Inflammatory macrophage (primary cell): ENCODE measurements around the gene AQP10.
"Not testable (repeated sequence)": the region's sequence is repeated elsewhere in the genome, so short reads cannot be mapped to it uniquely, and the experiment has no call there.

Source experiments
- DNase-seq, 2 donors: peaks; one replicate each; pipeline ENCODE4 v3.0.0-alpha.2; 2020 to 2022

Gene AQP10

GRCh38 chr1:154346276-154346917, 25.5 kb downstream of the AQP10 start:
- peak in 1 of 2 donors; percentile 9 for DNase-seq

GRCh38 chr1:154347961-154348360, 27.1 kb downstream of the AQP10 start:
- DNase-seq = no peak

GRCh38 chr1:154348429-154349076, 27.7 kb downstream of the AQP10 start:
- DNase-seq = no peak

- DNase-seq = no peak
Measured at GRCh38 chr1:154349121-154349520, 28.2 kb downstream of the AQP10 start.

GRCh38 chr1:154350383-154350782, 29.5 kb downstream of the AQP10 start:
- no peak for DNase-seq

GRCh38 chr1:154351363-154352068, 30.6 kb downstream of the AQP10 start:
- no peak for DNase-seq

- no peak for DNase-seq
Measured at GRCh38 chr1:154352245-154352580, 31.3 kb downstream of the AQP10 start.

GRCh38 chr1:154352581-154353459, 31.9 kb downstream of the AQP10 start:
- peak; percentile 27 to 56 for DNase-seq

- DNase-seq = peak; percentile 79 to 83
Measured at GRCh38 chr1:154353460-154353904, 32.6 kb downstream of the AQP10 start.

GRCh38 chr1:154353966-154354365, 33.1 kb downstream of the AQP10 start:
- no peak for DNase-seq

- DNase-seq = no peak
Measured at GRCh38 chr1:154358519-154358918, 37.6 kb downstream of the AQP10 start.

- no peak for DNase-seq
Measured at GRCh38 chr1:154360288-154360687, 39.4 kb downstream of the AQP10 start.

GRCh38 chr1:154360881-154361280, 40.0 kb downstream of the AQP10 start:
- not testable (repeated sequence) for DNase-seq

GRCh38 chr1:154361357-154361756, 40.5 kb downstream of the AQP10 start:
- DNase-seq = no peak

- no peak for DNase-seq
Measured at GRCh38 chr1:154371436-154371835, 50.5 kb downstream of the AQP10 start.

- peak; percentile 62 to 65 for DNase-seq
Measured at GRCh38 chr1:154373777-154374357, 53.0 kb downstream of the AQP10 start.
